OCI-LY7 (cell line): ENCODE results near the gene BAIAP2L1. TPM values are rescaled to one million over a fixed set of nuclear protein-coding genes. Genes with fewer than 3 reads are reported as not detected.

Experiments
- BruUV-seq: library from RNA; stranded (reverse); fragments of 400-500 nt; replicated peaks from 2 replicates; lab custom pipeline; 2021; lab: Mats Ljungman, UMichigan
- CTCF ChIA-PET: fragments of 300-600 bp; sonication (Branson Sonifier 250); formaldehyde crosslinking; loops from one replicate; lab custom pipeline; 2022; ENCODE audit warnings: antibody characterized with exemption; ENCODE audit not compliant: unreplicated experiment; lab: Charles Lee
- POLR2A ChIA-PET: fragments of 300-600 bp; sonication (Branson Sonifier 250); formaldehyde crosslinking; loops from one replicate; lab custom pipeline; 2022; ENCODE audit warnings: antibody characterized with exemption; lab: Charles Lee
- DNase-seq: peaks from one replicate; pipeline ENCODE4 v3.0.0-alpha.2; 2015; ENCODE audit warnings: low spot score
- H2AFZ ChIP-seq: fragments of 200-600 bp; sonication (generic), shearing (Covaris generic); 2 replicates; pipeline ENCODE4 v1.6.1; 2014; ENCODE audit warnings: mild to moderate bottlenecking, antibody characterized with exemption, low read length, moderate library complexity
- H3K27ac ChIP-seq: fragments of 200-600 bp; sonication (generic); 2 replicates; pipeline ENCODE4 v1.5.1; 2014; ENCODE audit warnings: mixed run types, low read depth, mild to moderate bottlenecking, moderate library complexity, low read length, inconsistent platforms; ENCODE audit not compliant: poor library complexity, severe bottlenecking
- H3K36me3 ChIP-seq: fragments of 200-600 bp; sonication (generic); 2 replicates; pipeline ENCODE4 v1.6.1; 2014; ENCODE audit warnings: mild to moderate bottlenecking, antibody characterized with exemption, low read length, moderate library complexity, mixed read lengths; ENCODE audit not compliant: insufficient read depth
- H3K4me1 ChIP-seq: fragments of 200-600 bp; sonication (generic); 2 replicates; pipeline ENCODE4 v1.5.1; 2014; ENCODE audit warnings: mild to moderate bottlenecking, low read length; ENCODE audit not compliant: insufficient read depth, poor library complexity, severe bottlenecking
- H3K4me2 ChIP-seq: fragments of 200-600 bp; sonication (generic); 2 replicates; pipeline ENCODE4 v1.6.1; 2014; ENCODE audit warnings: mild to moderate bottlenecking, low read length
- H3K4me3 ChIP-seq: fragments of 200-600 bp; sonication (generic); 2 replicates; pipeline ENCODE4 v1.5.1; 2014; ENCODE audit warnings: mild to moderate bottlenecking, low read depth, low read length; ENCODE audit not compliant: poor library complexity, severe bottlenecking
- H3K79me2 ChIP-seq: fragments of 200-600 bp; sonication (generic); 2 replicates; pipeline ENCODE4 v1.6.1; 2016; ENCODE audit warnings: low read depth, mild to moderate bottlenecking, low read length, moderate library complexity, mixed read lengths; ENCODE audit not compliant: insufficient read depth
- H3K9me2 ChIP-seq: fragments of 200-600 bp; sonication (generic); 2 replicates; pipeline ENCODE4 v1.6.1; 2016; ENCODE audit warnings: mild to moderate bottlenecking, low read length, mixed read lengths; ENCODE audit not compliant: insufficient read depth
- H3K9me3 ChIP-seq: fragments of 200-600 bp; sonication (generic); 2 replicates; pipeline ENCODE4 v1.6.1; 2014; ENCODE audit warnings: mild to moderate bottlenecking, mixed run types, low read length, mixed read lengths
- H4K20me1 ChIP-seq: fragments of 200-600 bp; sonication (generic); 2 replicates; pipeline ENCODE4 v1.6.1; 2014; ENCODE audit warnings: mild to moderate bottlenecking, antibody characterized with exemption, low read length, moderate library complexity, mixed read lengths; ENCODE audit not compliant: insufficient read depth
- EZH2phosphoT487 ChIP-seq: fragments of 200-600 bp; sonication (generic); IDR thresholded peaks from 2 replicates; pipeline ENCODE4 v1.6.1; 2018; ENCODE audit warnings: low read depth, borderline replicate concordance, mild to moderate bottlenecking, mixed run types, antibody characterized with exemption, low read length, moderate library complexity, mixed read lengths
- intact Hi-C: fragments of 100-400 bp; cut with micrococcal nuclease; formaldehyde crosslinking; loops from one replicate; pipeline ENCODE4 v1.10.0; 2022; ENCODE audit not compliant: unreplicated experiment
- total RNA-seq, 2 experiments: library from RNA; depleted of rRNA in 1 of 2; stranded (reverse); fragments of >200 nt in 1 of 2; shearing (Covaris generic) in 1 of 2; gene quantifications; 2 replicates each; pipeline ENCODE4 v1.2.3, GENCODE V29; 2014 to 2022
- TF ChIP-seq, protein P1 (sequence below): fragments of 200-600 bp; sonication (generic); conservative IDR thresholded peaks from 2 replicates; pipeline ENCODE4 v1.5.1; 2014; ENCODE audit warnings: mild to moderate bottlenecking, antibody characterized with exemption, low read length, moderate library complexity, mixed read lengths

The BAIAP2L1 gene
- total RNA-seq, 2 experiments from 2014 or later = not detected

DNA sequence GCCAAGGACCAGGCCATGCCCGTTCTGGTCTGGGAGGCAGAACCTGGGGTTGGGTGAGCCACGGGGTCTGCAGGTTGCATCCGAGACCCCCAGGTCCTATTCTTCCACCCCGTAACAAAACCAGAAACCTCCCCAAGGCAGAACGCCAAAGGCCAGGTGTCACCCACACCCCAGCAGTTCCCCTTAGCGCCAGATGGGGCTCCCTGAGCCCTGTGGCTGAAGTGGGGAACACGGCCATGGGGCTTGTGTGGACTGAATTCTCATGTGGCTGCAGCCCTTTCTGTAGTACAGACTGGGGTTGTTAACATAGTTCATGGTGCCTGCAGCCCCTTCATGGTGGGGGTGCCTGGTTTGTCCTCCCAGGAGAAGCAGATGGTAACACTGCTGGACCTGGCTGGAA is 109.2 kb downstream of the BAIAP2L1 start:
- H3K4me3 ChIP-seq = no peak overlapping the region
- H4K20me1 ChIP-seq = no peaks in the 10 kb centered on the region
- intact Hi-C loops = loop anchor here (5.0 kb wide), 2 partner anchors 126 to 551 kb away; no protein-coding TSS in a partner anchor
- ChIA-PET POLR2A (no interaction called here), CTCF (no interaction called here)
- peak; percentile 23 for DNase-seq
- H3K27ac ChIP-seq = no peak overlapping the region
- peaks cover 4% of the 10 kb centered on the region for H3K4me1 ChIP-seq
- no peak for TF ChIP-seq EZH2phosphoT487
- TF ChIP-seq, protein P1, sequence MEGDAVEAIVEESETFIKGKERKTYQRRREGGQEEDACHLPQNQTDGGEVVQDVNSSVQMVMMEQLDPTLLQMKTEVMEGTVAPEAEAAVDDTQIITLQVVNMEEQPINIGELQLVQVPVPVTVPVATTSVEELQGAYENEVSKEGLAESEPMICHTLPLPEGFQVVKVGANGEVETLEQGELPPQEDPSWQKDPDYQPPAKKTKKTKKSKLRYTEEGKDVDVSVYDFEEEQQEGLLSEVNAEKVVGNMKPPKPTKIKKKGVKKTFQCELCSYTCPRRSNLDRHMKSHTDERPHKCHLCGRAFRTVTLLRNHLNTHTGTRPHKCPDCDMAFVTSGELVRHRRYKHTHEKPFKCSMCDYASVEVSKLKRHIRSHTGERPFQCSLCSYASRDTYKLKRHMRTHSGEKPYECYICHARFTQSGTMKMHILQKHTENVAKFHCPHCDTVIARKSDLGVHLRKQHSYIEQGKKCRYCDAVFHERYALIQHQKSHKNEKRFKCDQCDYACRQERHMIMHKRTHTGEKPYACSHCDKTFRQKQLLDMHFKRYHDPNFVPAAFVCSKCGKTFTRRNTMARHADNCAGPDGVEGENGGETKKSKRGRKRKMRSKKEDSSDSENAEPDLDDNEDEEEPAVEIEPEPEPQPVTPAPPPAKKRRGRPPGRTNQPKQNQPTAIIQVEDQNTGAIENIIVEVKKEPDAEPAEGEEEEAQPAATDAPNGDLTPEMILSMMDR = peak; percentile 58
- H3K36me3 ChIP-seq = 0 out of 2 replicates have a peak, but pooled peaks cover 5% of the 10 kb centered on the region
- no peak overlapping the region for H3K4me2 ChIP-seq
- no peak overlapping the region for H2AFZ ChIP-seq
- H3K79me2 ChIP-seq = no peaks in the 10 kb centered on the region
- H3K9me2 ChIP-seq = no peaks in the 10 kb centered on the region
- no peaks in the 10 kb centered on the region for H3K9me3 ChIP-seq
- no TSS peak for BruUV-seq

DNA sequence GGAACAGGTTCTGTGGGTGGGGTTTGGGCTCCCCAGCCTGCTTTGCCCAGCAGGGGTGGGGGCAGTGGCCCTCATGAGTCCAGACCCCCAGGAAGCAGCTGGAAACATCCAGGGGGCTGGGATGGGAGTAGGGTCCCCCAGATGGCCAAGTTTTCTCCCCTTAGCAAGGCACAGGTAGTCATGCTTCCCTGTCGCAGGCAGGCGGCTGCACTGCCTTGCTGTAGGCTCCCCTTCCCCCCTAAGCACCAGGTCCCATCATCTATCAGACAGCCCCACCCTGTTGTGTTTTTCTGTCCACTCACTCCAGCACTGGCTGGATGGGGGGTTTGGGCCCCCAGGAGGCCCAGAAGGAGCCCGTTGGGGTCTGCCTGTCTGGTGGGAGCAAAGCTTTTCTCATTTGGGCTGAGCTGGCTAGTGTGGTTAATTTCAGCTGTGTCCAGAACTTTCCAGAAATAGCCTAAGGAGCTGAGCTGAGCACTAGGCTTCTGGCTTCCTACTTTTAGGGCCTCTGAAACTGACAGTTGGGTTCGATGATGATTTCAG is 111.5 kb downstream of the BAIAP2L1 start:
- TF ChIP-seq, protein P1 = no peak
- TF ChIP-seq EZH2phosphoT487 = no peak
- H3K36me3 ChIP-seq = 0 out of 2 replicates have a peak, but pooled peaks cover 5% of the 10 kb centered on the region
- no peaks in the 10 kb centered on the region for H3K9me3 ChIP-seq
- ChIA-PET CTCF (no interaction called here), POLR2A (no interaction called here)
- DNase-seq = no peak
- no TSS peak for BruUV-seq
- H3K4me2 ChIP-seq = no peak overlapping the region
- peaks cover 1% of the 10 kb centered on the region for H3K4me1 ChIP-seq
- H3K27ac ChIP-seq = no peak overlapping the region
- no peaks in the 10 kb centered on the region for H3K79me2 ChIP-seq
- no peak overlapping the region for H3K4me3 ChIP-seq
- no peak overlapping the region for H2AFZ ChIP-seq
- intact Hi-C loops = no loop called here
- H3K9me2 ChIP-seq = no peaks in the 10 kb centered on the region
- H4K20me1 ChIP-seq = no peaks in the 10 kb centered on the region; the same call in 1 of the 2 replicates
